OCI-LY1 (cell line): Measurements from ENCODE around the gene FRMD3.

Source experiments
- CTCF ChIP-seq: fragments of 200-600 bp; sonication (generic), shearing (Covaris generic); IDR thresholded peaks from 2 replicates; pipeline ENCODE4 v1.5.1; 2017; ENCODE audit warnings: mild to moderate bottlenecking, antibody characterized with exemption, low read length, moderate library complexity, mixed read lengths
- EZH2 ChIP-seq: fragments of 200-600 bp; sonication (generic), shearing (Covaris generic); IDR thresholded peaks from 2 replicates; pipeline ENCODE4 v1.8.0; 2017; ENCODE audit warnings: borderline replicate concordance, mixed run types, mild to moderate bottlenecking, antibody characterized with exemption, low read length, moderate library complexity, mixed read lengths

- TF ChIP-seq CTCF (no peak), EZH2 (no peak)
Measured at GRCh38 chr9:83204047-83204446, 334.2 kb downstream of the FRMD3 start.
